Effector memory CD8-positive, alpha-beta T cell (primary cell): ENCODE results near the gene MAP3K7CL.

ENCODE experiments used
- ATAC-seq: fragments of 150-1000 bp; cut with Tn5 transposase; replicated peaks from 2 replicates; pipeline ENCODE4 v1.10.0; 2021; ENCODE audit warnings: mild to moderate bottlenecking, moderate library complexity
- DNase-seq, 3 experiments: peaks; one replicate each; pipeline ENCODE4 v3.0.0; 2021
- H3K27ac Mint-ChIP-seq, 2 donors: one replicate each; pipeline ENCODE4 v1.8.0; 2022; ENCODE audit warnings: mild to moderate bottlenecking in 2 of 2, mixed read lengths in 2 of 2, moderate library complexity in 2 of 2
- H3K27me3 Mint-ChIP-seq, 2 donors: one replicate each; pipeline ENCODE4 v1.8.0; 2022; ENCODE audit warnings: mixed read lengths in 2 of 2
- H3K36me3 Mint-ChIP-seq: one replicate; pipeline ENCODE4 v1.8.0; 2022; ENCODE audit warnings: mild to moderate bottlenecking, moderate library complexity, mixed read lengths; ENCODE audit not compliant: insufficient read depth
- H3K4me1 Mint-ChIP-seq, 2 donors: one replicate each; pipeline ENCODE4 v1.8.0; 2022; ENCODE audit warnings: low read depth in 2 of 2, mixed read lengths in 2 of 2
- H3K4me3 Mint-ChIP-seq, 2 donors: one replicate each; pipeline ENCODE4 v1.8.0; 2022; ENCODE audit warnings: mild to moderate bottlenecking in 2 of 2, mixed read lengths in 2 of 2, moderate library complexity in 2 of 2
- H3K9me3 Mint-ChIP-seq, 2 donors: one replicate each; pipeline ENCODE4 v1.8.0; 2022; ENCODE audit warnings: mixed read lengths in 2 of 2

Gene MAP3K7CL

DNA sequence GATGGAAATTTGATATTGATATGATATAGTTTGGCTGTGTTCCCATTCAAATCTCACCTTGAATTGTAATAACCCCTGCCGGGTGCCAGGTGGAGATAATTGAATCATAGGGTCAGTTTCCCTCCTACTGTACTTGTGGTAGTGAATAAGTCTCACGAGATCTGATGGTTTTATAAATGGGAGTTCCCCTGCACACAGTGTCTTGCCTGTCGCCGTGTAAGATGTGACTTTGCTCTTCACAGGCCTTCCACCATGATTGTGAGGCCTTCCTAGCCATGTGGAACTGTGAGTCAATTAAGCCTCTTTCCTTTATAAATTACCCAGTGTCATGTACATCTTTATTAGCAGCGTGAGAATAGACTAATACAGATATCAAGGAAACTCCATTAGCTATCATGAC, 74.6 kb downstream of the MAP3K7CL start:
- Mint-ChIP-seq H3K4me1 (no peaks in the 10 kb centered on the region), H3K27ac (no peak overlapping the region), H3K4me3 (no peak overlapping the region), H3K27me3 (peaks cover 15 to 31% of the 10 kb centered on the region in 2 donors), H3K9me3 (peaks cover 0 to 2% of the 10 kb centered on the region in 2 donors), H3K36me3 (peaks cover 2% of the 10 kb centered on the region)
- ATAC-seq (no peak), DNase-seq (no peak)

GRCh38 chr21:29205988-29206387, 75.5 kb downstream of the MAP3K7CL start:
- Mint-ChIP-seq H3K27me3 (peaks cover 15 to 31% of the 10 kb centered on the region in 2 donors), H3K4me3 (no peak overlapping the region), H3K36me3 (peaks cover 2% of the 10 kb centered on the region), H3K4me1 (no peaks in the 10 kb centered on the region), H3K27ac (no peak overlapping the region), H3K9me3 (peaks cover 0 to under 1% of the 10 kb centered on the region in 2 donors)
- DNase-seq (no peak), ATAC-seq (no peak)

DNA sequence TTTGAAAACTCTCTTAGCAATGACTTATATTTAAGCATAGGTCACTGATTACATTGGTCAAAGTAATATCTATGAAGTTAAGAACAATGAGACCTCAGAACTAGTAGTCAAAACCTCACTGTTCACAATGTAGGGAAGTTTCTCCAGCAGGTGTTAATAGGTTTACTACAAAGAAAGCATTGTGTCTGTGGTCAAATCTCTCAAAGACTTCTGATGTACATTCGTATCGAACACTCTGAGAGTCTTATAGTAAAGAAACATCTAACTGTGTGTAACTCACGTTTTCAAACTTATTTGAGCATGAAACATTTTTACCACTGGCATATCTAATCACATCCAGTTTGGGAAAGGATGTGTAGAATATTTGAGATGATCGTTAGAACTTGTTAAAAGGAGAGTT, 76.0 kb downstream of the MAP3K7CL start:
- no peak overlapping the region for H3K27ac Mint-ChIP-seq
- peaks cover 2% of the 10 kb centered on the region for H3K36me3 Mint-ChIP-seq
- no peaks in the 10 kb centered on the region for H3K9me3 Mint-ChIP-seq
- peaks cover 15 to 31% of the 10 kb centered on the region in 2 donors for H3K27me3 Mint-ChIP-seq
- DNase-seq, result no peak
- no peak overlapping the region for H3K4me3 Mint-ChIP-seq
- no peak for ATAC-seq
- H3K4me1 Mint-ChIP-seq, result no peaks in the 10 kb centered on the region

DNA sequence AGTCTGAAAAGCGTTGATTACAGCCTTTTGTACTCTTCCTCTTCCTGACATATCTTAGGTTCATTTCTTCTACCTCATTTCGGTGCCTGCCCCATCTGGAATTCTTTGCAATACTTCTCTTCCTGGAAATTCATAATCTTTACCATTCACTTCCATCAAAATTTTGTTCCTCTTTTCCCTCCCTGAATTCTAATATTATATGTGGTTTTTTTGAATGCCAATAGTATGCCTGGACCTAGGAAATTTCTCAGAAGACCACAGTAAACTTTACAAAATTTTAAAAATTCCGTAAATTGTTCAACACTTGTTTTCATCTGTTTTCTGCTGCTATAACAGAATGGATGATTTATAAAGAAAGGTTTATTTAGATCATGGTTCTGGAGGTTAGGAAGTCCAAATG, 76.8 kb downstream of the MAP3K7CL start:
- H3K27ac Mint-ChIP-seq, result no peak overlapping the region

DNA sequence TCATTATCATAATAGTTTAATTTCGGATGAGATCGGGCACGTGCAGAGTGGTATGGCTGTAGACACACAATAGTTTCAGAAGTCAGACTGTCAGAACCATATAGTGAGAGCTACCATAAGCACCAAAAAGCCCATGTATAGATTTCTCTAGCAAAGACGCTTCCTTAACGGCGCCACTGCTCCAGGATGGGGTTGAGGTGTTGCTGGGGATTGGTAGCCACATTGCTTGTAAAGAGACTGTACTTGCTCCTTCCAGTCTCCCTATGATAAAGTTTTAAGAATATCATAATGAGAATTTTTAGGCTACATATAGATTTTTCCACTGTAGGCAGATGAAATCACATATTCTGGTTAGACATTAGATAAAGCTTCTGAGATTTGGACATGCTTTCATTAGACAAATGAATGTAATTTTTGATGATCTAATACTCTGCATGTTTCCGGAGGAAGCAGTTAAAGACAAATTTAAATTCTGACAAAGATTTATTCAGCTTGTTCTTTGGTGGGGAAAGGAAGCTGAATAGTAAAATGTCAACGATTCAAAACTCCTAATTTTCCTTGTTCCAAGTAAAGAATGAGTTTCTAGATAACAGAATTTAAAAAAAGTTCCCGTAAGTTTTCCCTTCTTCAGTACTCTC, 77.7 kb downstream of the MAP3K7CL start:
- Mint-ChIP-seq H3K27ac (no peak overlapping the region), H3K36me3 (peaks cover 2% of the 10 kb centered on the region), H3K4me3 (no peak overlapping the region), H3K4me1 (no peaks in the 10 kb centered on the region), H3K27me3 (peaks cover 15 to 31% of the 10 kb centered on the region in 2 donors), H3K9me3 (no peaks in the 10 kb centered on the region)
- no peak for DNase-seq
- ATAC-seq, result no peak

More for the DNA sequence above, 76.8 kb downstream of the MAP3K7CL start:
- no peaks in the 10 kb centered on the region for H3K4me1 Mint-ChIP-seq
- peaks cover 15 to 31% of the 10 kb centered on the region in 2 donors for H3K27me3 Mint-ChIP-seq
- no peaks in the 10 kb centered on the region for H3K9me3 Mint-ChIP-seq
- peaks cover 2% of the 10 kb centered on the region for H3K36me3 Mint-ChIP-seq
- no peak overlapping the region for H3K4me3 Mint-ChIP-seq
- DNase-seq (no peak), ATAC-seq (no peak)

DNA sequence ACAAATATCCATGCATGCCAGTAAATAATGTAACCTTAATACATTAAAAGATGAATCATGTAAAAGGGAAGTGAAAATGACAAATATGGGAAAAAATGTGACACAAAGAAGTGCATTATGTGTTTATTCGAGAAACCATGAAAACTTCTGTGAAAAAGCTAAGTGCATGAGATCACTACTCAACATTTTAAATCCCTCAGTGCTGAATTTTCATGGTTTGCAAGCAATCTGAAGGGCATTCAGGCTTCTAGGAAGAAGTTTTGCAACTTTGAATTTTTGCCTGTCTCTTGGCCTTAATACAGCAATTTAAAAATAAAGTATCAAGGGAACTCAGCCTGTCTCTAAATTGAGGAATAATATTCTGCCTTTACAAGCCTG, 78.2 kb downstream of the MAP3K7CL start:
- Mint-ChIP-seq H3K4me1 (no peaks in the 10 kb centered on the region), H3K4me3 (no peak overlapping the region), H3K9me3 (no peaks in the 10 kb centered on the region), H3K36me3 (peaks cover 2% of the 10 kb centered on the region), H3K27me3 (peaks cover 15 to 31% of the 10 kb centered on the region in 2 donors), H3K27ac (no peak overlapping the region)
- no peak for DNase-seq
- no peak for ATAC-seq

- Mint-ChIP-seq H3K36me3 (peaks cover 2% of the 10 kb centered on the region), H3K4me1 (no peaks in the 10 kb centered on the region), H3K27ac (no peak overlapping the region), H3K27me3 (peaks cover 15 to 23% of the 10 kb centered on the region in 2 donors), H3K4me3 (no peak overlapping the region), H3K9me3 (no peaks in the 10 kb centered on the region)
- DNase-seq, result no peak
- ATAC-seq, result no peak
These were observed 79.3 kb downstream of the MAP3K7CL start for GRCh38 chr21:29209696-29210095.

DNA sequence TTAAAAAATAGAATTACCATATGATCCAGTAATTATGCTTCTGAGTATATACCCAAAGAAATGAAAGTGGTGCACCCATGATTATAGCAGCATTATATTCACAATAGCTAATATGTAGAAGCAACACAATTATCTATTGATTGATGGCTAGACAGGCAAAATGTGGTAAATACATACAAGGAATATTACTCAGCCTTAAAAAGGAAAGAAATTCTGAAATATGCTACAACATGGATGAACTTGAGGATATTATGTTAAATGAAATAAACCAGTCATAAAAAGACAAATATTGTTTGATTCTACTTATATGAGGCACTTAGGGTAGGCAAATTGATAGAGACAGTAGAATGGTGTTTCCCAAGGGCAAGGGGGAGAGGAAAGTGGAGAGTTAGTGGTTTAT, 80.8 kb downstream of the MAP3K7CL start:
- Mint-ChIP-seq H3K27ac (no peak overlapping the region), H3K4me1 (no peaks in the 10 kb centered on the region), H3K36me3 (peaks cover 2% of the 10 kb centered on the region), H3K27me3 (peaks cover 10 to 16% of the 10 kb centered on the region in 2 donors), H3K9me3 (no peaks in the 10 kb centered on the region), H3K4me3 (no peak overlapping the region)
- DNase-seq (no peak), ATAC-seq (no peak)

- ATAC-seq, result no peak
- no peak overlapping the region for H3K27ac Mint-ChIP-seq
- no peaks in the 10 kb centered on the region for H3K4me1 Mint-ChIP-seq
- H3K4me3 Mint-ChIP-seq, result no peak overlapping the region
- peaks cover 5 to 8% of the 10 kb centered on the region in 2 donors for H3K27me3 Mint-ChIP-seq
- no peaks in the 10 kb centered on the region for H3K9me3 Mint-ChIP-seq
- no peak for DNase-seq
- H3K36me3 Mint-ChIP-seq, result peaks cover 2% of the 10 kb centered on the region
These were observed 82.0 kb downstream of the MAP3K7CL start for GRCh38 chr21:29212446-29212845.

DNA sequence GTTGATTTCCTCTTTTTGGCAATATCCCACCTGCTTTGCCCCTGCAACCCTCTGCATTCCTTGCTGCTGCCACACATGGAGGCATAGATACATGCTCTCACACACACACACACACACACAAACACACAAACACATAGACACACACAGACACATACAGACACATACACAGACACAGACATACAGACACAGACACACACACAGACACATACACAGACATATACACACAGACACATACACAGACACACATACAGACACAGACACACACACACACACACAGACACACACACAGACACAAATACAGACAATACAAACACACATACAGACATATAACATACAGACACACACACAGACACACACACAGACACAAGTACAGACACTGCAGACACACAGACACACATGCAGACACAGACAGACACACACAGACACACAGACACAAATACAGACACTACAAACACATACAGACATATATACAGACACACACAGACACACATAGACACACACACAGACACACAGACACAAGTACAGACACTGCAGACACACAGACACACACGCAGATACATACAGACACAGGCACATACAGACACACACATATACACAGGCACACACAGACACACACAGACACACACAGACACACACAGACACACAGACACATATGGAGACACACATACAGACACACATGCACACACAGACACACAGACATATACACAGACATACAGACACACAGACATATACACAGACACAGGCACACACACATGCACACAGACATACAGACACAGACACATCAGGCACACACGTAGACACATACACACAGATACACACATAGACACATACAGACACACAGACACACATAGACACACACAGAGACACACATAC, 83.3 kb downstream of the MAP3K7CL start:
- Mint-ChIP-seq H3K27me3 (peaks cover 0 to 5% of the 10 kb centered on the region in 2 donors), H3K4me1 (no peaks in the 10 kb centered on the region), H3K9me3 (no peaks in the 10 kb centered on the region), H3K4me3 (no peak overlapping the region), H3K27ac (no peak overlapping the region), H3K36me3 (no peaks in the 10 kb centered on the region)
- DNase-seq (no peak), ATAC-seq (no peak)

- Mint-ChIP-seq H3K9me3 (no peaks in the 10 kb centered on the region), H3K4me3 (no peak overlapping the region), H3K27me3 (peaks cover 0 to 5% of the 10 kb centered on the region in 2 donors), H3K36me3 (no peaks in the 10 kb centered on the region), H3K4me1 (no peaks in the 10 kb centered on the region), H3K27ac (no peak overlapping the region)
- ATAC-seq (no peak), DNase-seq (no peak)
These were observed 85.3 kb downstream of the MAP3K7CL start for GRCh38 chr21:29215709-29216108.

DNA sequence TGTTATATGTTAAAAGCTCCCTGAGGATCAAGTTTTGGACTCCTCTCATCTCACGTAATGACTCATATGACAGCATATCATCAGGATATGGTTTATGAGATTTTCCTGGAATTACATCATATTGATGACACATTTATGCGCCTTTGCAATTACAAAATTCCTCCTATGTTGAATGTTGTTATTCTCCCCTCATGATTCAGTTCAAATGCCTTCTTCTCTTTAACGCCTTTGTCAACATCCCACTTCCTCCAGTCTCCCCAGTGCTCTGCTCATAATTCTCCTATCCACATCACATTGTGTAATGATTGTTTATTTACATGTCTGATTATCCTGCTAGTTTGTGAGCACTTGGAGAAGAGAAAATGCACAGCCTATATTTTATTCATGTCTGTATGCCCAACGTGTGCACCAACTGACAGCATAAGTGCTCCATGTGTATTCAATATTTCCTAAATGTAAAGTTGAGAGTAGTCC, 87.4 kb downstream of the MAP3K7CL start:
- H3K4me3 Mint-ChIP-seq, result no peak overlapping the region
- no peak for DNase-seq
- H3K27ac Mint-ChIP-seq, result no peak overlapping the region
- H3K27me3 Mint-ChIP-seq, result peaks cover 0 to 5% of the 10 kb centered on the region in 2 donors
- no peaks in the 10 kb centered on the region for H3K4me1 Mint-ChIP-seq
- no peaks in the 10 kb centered on the region for H3K36me3 Mint-ChIP-seq
- no peak for ATAC-seq
- H3K9me3 Mint-ChIP-seq, result no peaks in the 10 kb centered on the region

GRCh38 chr21:29218749-29219148, 88.3 kb downstream of the MAP3K7CL start:
- Mint-ChIP-seq H3K4me3 (no peak overlapping the region), H3K27me3 (peaks cover 0 to 5% of the 10 kb centered on the region in 2 donors), H3K27ac (no peak overlapping the region), H3K4me1 (no peaks in the 10 kb centered on the region), H3K9me3 (no peaks in the 10 kb centered on the region), H3K36me3 (no peaks in the 10 kb centered on the region)
- DNase-seq, result no peak
- no peak for ATAC-seq
